H1 (cell line): ENCODE measurements around the gene IGSF5. TPM values are rescaled to one million over a fixed set of nuclear protein-coding genes. Genes with fewer than 3 reads are reported as not detected.
A peak's percentile ranks its signal among the peaks of the same experiment; 100 is the strongest.

Experiments used
- CTCF ChIA-PET: fragments of 300-600 bp; sonication (Branson Sonifier 250); formaldehyde crosslinking; loops from one replicate; lab custom pipeline; 2021; ENCODE audit not compliant: partially characterized antibody; lab: Charles Lee
- POLR2A ChIA-PET: fragments of 300-600 bp; sonication (Branson Sonifier 250); formaldehyde crosslinking; loops from one replicate; lab custom pipeline; 2021; ENCODE audit warnings: inconsistent platforms; ENCODE audit not compliant: partially characterized antibody; lab: Charles Lee
- DNase-seq, 2 experiments: peaks; one replicate each; pipeline versions ENCODE4 v3.0.0 to v3.0.0-alpha.2; 2010 to 2022; ENCODE audit warnings: low spot score in 2 of 2, low read depth in 1 of 2, mixed read lengths in 1 of 2
- FAIRE-seq: peaks from 2 replicates; lab custom pipeline; 2011; peaks lifted over from hg19 to GRCh38; lab: Jason Lieb, UNC
- H2AFZ ChIP-seq: 2 replicates; pipeline ENCODE4 v1.8.1; 2012; ENCODE audit warnings: low read length, inconsistent platforms
- H2AK5ac ChIP-seq: 2 replicates; pipeline ENCODE4 v1.6.1; 2013; ENCODE audit warnings: low read depth, low read length
- H2BK120ac ChIP-seq: replicated peaks from 2 replicates; pipeline ENCODE3; 2013; ENCODE audit warnings: low read depth, low read length, inconsistent platforms
- H2BK12ac ChIP-seq: 2 replicates; pipeline ENCODE4 v1.6.1; 2013; ENCODE audit warnings: low read depth, low read length
- H2BK15ac ChIP-seq: 2 replicates; pipeline ENCODE4 v1.6.1; 2013; ENCODE audit warnings: low read length
- H2BK20ac ChIP-seq: 2 replicates; pipeline ENCODE4 v1.6.1; 2013; ENCODE audit warnings: low read length
- H2BK5ac ChIP-seq: 2 replicates; pipeline ENCODE4 v1.6.1; 2013; ENCODE audit warnings: low read depth, low read length
- H3K14ac ChIP-seq: 2 replicates; pipeline ENCODE4 v1.6.1; 2013; ENCODE audit warnings: inconsistent platforms; ENCODE audit not compliant: insufficient read length
- H3K18ac ChIP-seq: 2 replicates; pipeline ENCODE4 v1.6.1; 2013; ENCODE audit warnings: low read length; ENCODE audit errors: extremely low read depth
- H3K23ac ChIP-seq: 2 replicates; pipeline ENCODE4 v1.6.1; 2013; ENCODE audit warnings: inconsistent platforms; ENCODE audit not compliant: insufficient read length
- H3K23me2 ChIP-seq: 2 replicates; pipeline ENCODE4 v1.6.1; 2013; ENCODE audit warnings: low read depth, low read length
- H3K27ac ChIP-seq: 2 replicates; pipeline ENCODE4 v1.6.1; 2011; ENCODE audit warnings: low read depth, low read length, inconsistent platforms
- H3K27me3 ChIP-seq, 4 experiments: replicated peaks in 1 of 4; 1 replicate in 1 of 4; 2 replicates in 3 of 4; pipeline versions ENCODE4 v1.6.1 to v1.8.1; 2011 to 2013; ENCODE audit warnings: low read length in 3 of 4, mild to moderate bottlenecking in 3 of 4, inconsistent platforms in 2 of 4, mixed read lengths in 2 of 4, moderate library complexity in 1 of 4; ENCODE audit not compliant: control insufficient read depth in 3 of 4, insufficient read depth in 3 of 4; ENCODE audit errors: extremely low read depth in 1 of 4
- H3K36me3 ChIP-seq, 4 experiments: 2 replicates each; pipeline versions ENCODE4 v1.6.1 to v1.8.1; 2011 to 2013; ENCODE audit warnings: mild to moderate bottlenecking in 4 of 4, low read length in 3 of 4, moderate library complexity in 2 of 4, control low read depth in 1 of 4, inconsistent platforms in 1 of 4; ENCODE audit not compliant: insufficient read depth in 4 of 4, control insufficient read depth in 2 of 4
- H3K4ac ChIP-seq: replicated peaks from 2 replicates; pipeline ENCODE3; 2013; ENCODE audit warnings: low read length, low read depth, mixed read lengths, inconsistent platforms; ENCODE audit not compliant: insufficient read length
- H3K4me1 ChIP-seq, 4 experiments: replicated peaks in 1 of 4; 1 replicate in 1 of 4; 2 replicates in 3 of 4; pipeline versions ENCODE4 v1.6.1 to v1.8.1; 2011 to 2013; ENCODE audit warnings: low read length in 3 of 4, inconsistent platforms in 2 of 4, mixed read lengths in 1 of 4; ENCODE audit not compliant: insufficient read depth in 4 of 4, control insufficient read depth in 3 of 4
- H3K4me2 ChIP-seq, 2 experiments: 2 replicates each; pipeline versions ENCODE4 v1.6.1 to v1.8.1; 2011 to 2013; ENCODE audit warnings: low read depth in 2 of 2, low read length in 2 of 2, control low read depth in 1 of 2, inconsistent platforms in 1 of 2, mild to moderate bottlenecking in 1 of 2; ENCODE audit not compliant: insufficient read depth in 1 of 2
- H3K4me3 ChIP-seq, 4 experiments: fragments of 200-600, 300-600 bp in 1 of 4; sonication (generic), shearing (Covaris generic), sonication (Bioruptor Twin) in 1 of 4; 2 replicates each; pipeline versions ENCODE4 v1.5.1 to v1.8.1; 2011 to 2016; ENCODE audit warnings: low read length in 4 of 4, low read depth in 3 of 4, control low read depth in 2 of 4, inconsistent platforms in 2 of 4, mild to moderate bottlenecking in 2 of 4, mixed read lengths in 1 of 4, moderate library complexity in 1 of 4; ENCODE audit not compliant: insufficient read depth in 2 of 4; ENCODE audit errors: extremely low read depth in 1 of 4
- H3K56ac ChIP-seq: replicated peaks from 2 replicates; pipeline ENCODE3; 2013; ENCODE audit warnings: low read depth, mild to moderate bottlenecking, mixed read lengths, low read length, inconsistent platforms; ENCODE audit not compliant: insufficient read length
- H3K79me1 ChIP-seq: 2 replicates; pipeline ENCODE4 v1.6.1; 2013; ENCODE audit warnings: low read depth, low read length, control low read depth
- H3K79me2 ChIP-seq, 2 experiments: 2 replicates each; pipeline versions ENCODE4 v1.6.1 to v1.8.1; 2012 to 2013; ENCODE audit warnings: low read length in 2 of 2, mild to moderate bottlenecking in 2 of 2, inconsistent platforms in 1 of 2; ENCODE audit not compliant: insufficient read depth in 2 of 2, control insufficient read depth in 1 of 2
- H3K9ac ChIP-seq, 4 experiments: replicated peaks in 1 of 4; 1 replicate in 1 of 4; 2 replicates in 3 of 4; pipeline versions ENCODE4 v1.6.1 to v1.8.1; 2011 to 2013; ENCODE audit warnings: low read depth in 3 of 4, low read length in 3 of 4, control low read depth in 2 of 4, mild to moderate bottlenecking in 2 of 4, moderate library complexity in 2 of 4, inconsistent platforms in 1 of 4; ENCODE audit errors: extremely low read depth in 1 of 4
- H3K9me3 ChIP-seq, 2 experiments: 2 replicates each; pipeline versions ENCODE4 v1.6.1 to v1.8.1; 2012 to 2013; ENCODE audit warnings: mild to moderate bottlenecking in 2 of 2, moderate library complexity in 2 of 2, control low read depth in 1 of 2, inconsistent platforms in 1 of 2, low read depth in 1 of 2, low read length in 1 of 2, mixed read lengths in 1 of 2; ENCODE audit not compliant: insufficient read depth in 2 of 2
- H4K20me1 ChIP-seq, 2 experiments: replicated peaks in 1 of 2; 2 replicates each; pipeline versions ENCODE3 to v1.8.1; 2011 to 2013; ENCODE audit warnings: inconsistent platforms in 2 of 2, low read length in 2 of 2, mild to moderate bottlenecking in 1 of 2; ENCODE audit not compliant: insufficient read depth in 2 of 2, control insufficient read depth in 1 of 2
- H4K5ac ChIP-seq: 2 replicates; pipeline ENCODE4 v1.6.1; 2013; ENCODE audit warnings: low read length, low read depth, mixed read lengths, inconsistent platforms; ENCODE audit not compliant: insufficient read length
- H4K8ac ChIP-seq: 2 replicates; pipeline ENCODE4 v1.8.0; 2013; ENCODE audit warnings: mild to moderate bottlenecking, moderate library complexity, low read length, inconsistent platforms; ENCODE audit not compliant: insufficient read depth; ENCODE audit errors: extremely low read depth
- H4K91ac ChIP-seq: replicated peaks from 2 replicates; pipeline ENCODE3; 2013; ENCODE audit warnings: low read length, mixed read lengths, inconsistent platforms; ENCODE audit not compliant: insufficient read length
- CEBPB ChIP-seq: IDR thresholded peaks from 2 replicates; pipeline ENCODE4 v1.6.1; 2012; ENCODE audit warnings: low read depth, low read length
- EGR1 ChIP-seq: IDR thresholded peaks from 2 replicates; pipeline ENCODE4 v1.6.1; 2011; ENCODE audit warnings: low read depth, low read length, borderline replicate concordance
- GTF2F1 ChIP-seq: IDR thresholded peaks from 2 replicates; pipeline ENCODE4 v1.6.1; 2012; ENCODE audit warnings: low read depth, low read length, improper control_type of control experiment, borderline replicate concordance
- MAFK ChIP-seq: IDR thresholded peaks from 2 replicates; pipeline ENCODE4 v1.6.1; 2012; ENCODE audit warnings: low read depth, mild to moderate bottlenecking, improper control_type of control experiment, low read length
- RNF2 ChIP-seq: fragments of 200-900, 300-1000 bp; sonication (generic); IDR thresholded peaks from 2 replicates; pipeline ENCODE4 v1.7.1; 2016; ENCODE audit warnings: borderline replicate concordance, low read depth, mild to moderate bottlenecking, antibody characterized with exemption, low read length; ENCODE audit not compliant: poor library complexity, severe bottlenecking; ENCODE audit errors: missing control alignments
- SIN3A ChIP-seq, 2 experiments: IDR thresholded peaks in 1 of 2; conservative IDR thresholded peaks in 1 of 2; 2 replicates each; pipeline ENCODE4 v1.6.1; 2011 to 2012; ENCODE audit warnings: low read length in 2 of 2, improper control_type of control experiment in 1 of 2, low read depth in 1 of 2, mild to moderate bottlenecking in 1 of 2
- SP2 ChIP-seq: IDR thresholded peaks from 2 replicates; pipeline ENCODE4 v1.6.1; 2012; ENCODE audit warnings: mild to moderate bottlenecking, low read length, inconsistent platforms
- ZNF274 ChIP-seq: IDR thresholded peaks from 2 replicates; pipeline ENCODE4 v1.7.0; 2012; ENCODE audit warnings: low read length, borderline replicate concordance; ENCODE audit errors: extremely low read depth
- WGBS, 2 experiments: shearing (Covaris generic) in 1 of 2; methylation state at CpG; one replicate each; pipeline versions ENCODE4 v1.1.6 to v1.1.7; 2013 to 2015; ENCODE audit warnings: low lambda C conversion rate in 2 of 2, mixed read lengths in 2 of 2, inconsistent platforms in 1 of 2, low coverage in 1 of 2, missing lambda C conversion rate in 1 of 2; ENCODE audit not compliant: insufficient replicate concordance in 2 of 2, insufficient coverage in 1 of 2, insufficient read length in 1 of 2; ENCODE audit errors: extremely low coverage in 1 of 2, missing lambda C conversion rate in 1 of 2; 5-methylcytosine and 5-hydroxymethylcytosine counted together
- polyA plus RNA-seq, 7 experiments: library from polyadenylated mRNA; depleted of rRNA in 3 of 7; stranded (reverse) in 5 of 7; unstranded in 2 of 7; fragments of >200 nt in 5 of 7; fragments of 200-250 nt in 2 of 7; gene quantifications; 1 replicate in 5 of 7; 2 replicates in 1 of 7; 4 replicates in 1 of 7; pipeline versions ENCODE4 v1.2.1 to v1.2.3, GENCODE V29; 2011 to 2013; ENCODE audit warnings: missing spikeins in 2 of 7, mixed read lengths in 2 of 7
- total RNA-seq: library from RNA; stranded (reverse); fragmentation: NEBNext Ultra II Directional; extraction: Animal tissue kit (Norgen Biotek cat#: 25700); gene quantifications from 2 replicates; pipeline ENCODE4 v1.2.1, GENCODE V29; 2021

The IGSF5 gene
- total and polyA plus RNA-seq, 2 of the 8 experiments (the other 6 are each of a cell fraction or from before 2014, with no cell fraction given), result 4.4 to 5.4 TPM

DNA sequence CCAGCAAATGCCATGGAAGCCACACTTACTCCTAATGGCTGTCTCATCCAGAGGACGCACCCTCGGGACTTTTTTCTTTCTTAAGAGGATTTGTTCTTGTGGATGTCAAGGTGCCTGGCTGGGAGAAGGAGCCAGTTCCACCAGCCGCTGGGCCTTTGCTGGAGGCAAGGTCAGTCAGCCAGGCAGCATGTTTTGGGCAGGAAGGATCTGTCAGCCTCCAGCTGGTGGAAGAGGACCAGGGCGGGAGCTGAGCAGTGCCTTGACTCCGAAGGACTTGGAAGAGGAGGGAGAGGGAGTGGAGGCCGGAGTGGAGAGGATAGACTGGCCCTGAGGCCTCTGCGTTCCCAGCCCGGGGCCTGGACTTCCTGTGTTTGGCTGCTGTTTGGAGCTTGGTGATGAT lies 5.7 kb downstream of the IGSF5 start:
- H4K91ac ChIP-seq, result no peak overlapping the region
- H3K9me3 ChIP-seq, result 0 out of 4 replicates have a peak, but pooled peaks cover 2% of the 10 kb centered on the region in 2 experiments
- DNase-seq (no peak), FAIRE-seq (no peak)
- 0 out of 2 replicates have a peak overlapping the region, but pooled peaks have one; percentile 9 for H2BK12ac ChIP-seq
- H3K4me1 ChIP-seq, result no peaks in the 10 kb centered on the region
- 90% methylated on average over 8 of the region's 8 CpGs; no CpG with 5 or more reads in 1 of the 2 experiments for WGBS, 2 experiments
- H2BK15ac ChIP-seq, result no peak overlapping the region
- H2BK20ac ChIP-seq, result no peak overlapping the region
- no peaks in the 10 kb centered on the region for H3K79me1 ChIP-seq
- H2BK5ac ChIP-seq, result no peak overlapping the region
- H3K9ac ChIP-seq, result no peak overlapping the region
- no peak overlapping the region for H3K23ac ChIP-seq
- H3K27me3 ChIP-seq, result no peaks in the 10 kb centered on the region; a peak in 1 of 7 replicates
- no peak overlapping the region for H3K14ac ChIP-seq
- H3K27ac ChIP-seq, result no peak overlapping the region
- H3K4me2 ChIP-seq, result no peak overlapping the region
- H2AFZ ChIP-seq, result no peak overlapping the region
- no peaks in the 10 kb centered on the region for H3K36me3 ChIP-seq
- H3K4ac ChIP-seq, result no peak overlapping the region
- ChIA-PET CTCF (interaction anchor here (0.5 kb wide), 1 partner anchor 86 kb away, joined by 3 read pairs; no protein-coding TSS in a partner anchor), POLR2A (no interaction called here)
- no peak overlapping the region for H3K18ac ChIP-seq
- H4K8ac ChIP-seq, result no peak overlapping the region
- H4K20me1 ChIP-seq, result no peaks in the 10 kb centered on the region
- H3K4me3 ChIP-seq, result no peak overlapping the region
- no peak overlapping the region for H3K56ac ChIP-seq
- H3K79me2 ChIP-seq, result no peaks in the 10 kb centered on the region
- H4K5ac ChIP-seq, result no peak overlapping the region
- H2BK120ac ChIP-seq, result no peak overlapping the region
- H2AK5ac ChIP-seq, result no peak overlapping the region
- H3K23me2 ChIP-seq, result no peaks in the 10 kb centered on the region
- no peak for TF ChIP-seq ZNF274
- TF ChIP-seq RNF2, result no peak
- no peak for TF ChIP-seq CEBPB
- no peak for TF ChIP-seq SP2
- TF ChIP-seq GTF2F1, result no peak
- no peak for TF ChIP-seq SIN3A (conservative IDR thresholded peaks at IDR 0.05 in 1 of 2, IDR thresholded peaks at IDR 0.05 in 1 of 2; ENCODE audit: low read depth in 1 of 2, low read length in 2 of 2)
- no peak for TF ChIP-seq EGR1
- TF ChIP-seq MAFK, result no peak
